K562 (cell line): ENCODE measurements around the gene HOXC11. TPM values are rescaled to one million over a fixed set of nuclear protein-coding genes. Genes with fewer than 3 reads are reported as not detected.

Source experiments
- ETS2 ChIP-seq: IDR thresholded peaks from 2 replicates; pipeline ENCODE4 v1.6.1; 2016; ENCODE audit warnings: borderline replicate concordance, missing genetic modification characterization, mild to moderate bottlenecking, moderate library complexity, missing compliant biosample characterization; ENCODE audit not compliant: poor library complexity, severe bottlenecking
- HMBOX1 ChIP-seq: sonication (generic); IDR thresholded peaks from 2 replicates; pipeline ENCODE4 v1.6.1; 2016
- MGA ChIP-seq: fragments of 450-650 bp; IDR thresholded peaks from 2 replicates; pipeline ENCODE4 v1.6.1; 2016; ENCODE audit warnings: mild to moderate bottlenecking, moderate library complexity
- NR2C2 ChIP-seq, 2 experiments: fragments of 200-800 bp in 1 of 2; sonication (Bioruptor generic) in 1 of 2; sonication (generic) in 1 of 2; formaldehyde crosslinking in 1 of 2; IDR thresholded peaks; 2 replicates each; pipeline versions ENCODE4 v1.6.1 to v1.8.0; 2016 to 2022; ENCODE audit warnings: mild to moderate bottlenecking in 1 of 2, missing compliant biosample characterization in 1 of 2, missing genetic modification characterization in 1 of 2, missing genetic modification reagents in 1 of 2
- PHB ChIP-seq: fragments of 250-450 bp; sonication (Bioruptor Pico); IDR thresholded peaks from 2 replicates; pipeline ENCODE4 v1.5.0; 2021
- SMARCA5 ChIP-seq: fragments of 450-650 bp; IDR thresholded peaks from 2 replicates; pipeline ENCODE4 v1.6.1; 2016
- ZKSCAN3 ChIP-seq: fragments of 250-450 bp; sonication (Bioruptor Pico); IDR thresholded peaks from 2 replicates; pipeline ENCODE4 v1.4.0; 2020
- ZNF140 ChIP-seq: fragments of 250-450 bp; sonication (Bioruptor Pico); IDR thresholded peaks from 2 replicates; pipeline ENCODE4 v1.8.0; 2021; ENCODE audit warnings: moderate library complexity, mild to moderate bottlenecking, inconsistent platforms
- ZNF232 ChIP-seq: sonication (generic); formaldehyde crosslinking; IDR thresholded peaks from 2 replicates; pipeline ENCODE4 v1.8.0; 2022; ENCODE audit warnings: mild to moderate bottlenecking, missing genetic modification reagents
- ZNF444 ChIP-seq: fragments of 250-450 bp; sonication (Bioruptor Pico); IDR thresholded peaks from 2 replicates; pipeline ENCODE4 v1.4.0; 2020; ENCODE audit warnings: mild to moderate bottlenecking, moderate library complexity
- ZNF584 ChIP-seq: fragments of 200-800 bp; sonication (Bioruptor generic); IDR thresholded peaks from 2 replicates; pipeline ENCODE4 v1.6.1; 2016; ENCODE audit warnings: low read depth, mild to moderate bottlenecking, missing genetic modification characterization, missing compliant biosample characterization
- polyA plus RNA-seq, 8 experiments: library from polyadenylated mRNA; depleted of rRNA in 4 of 8; stranded (reverse) in 5 of 8; unstranded in 3 of 8; fragments of >200 nt; fragmentation: Nextera tagmentation in 2 of 8; fragmentation: Illumina TruSeq in 1 of 8; extraction: Ambion mirVana in 2 of 8; extraction: Trizol in 1 of 8; gene quantifications; 2 replicates each; pipeline versions ENCODE4 v1.2.1 to v1.2.3, GENCODE V29; 2011 to 2014; ENCODE audit warnings: inconsistent platforms in 1 of 8, missing spikeins in 1 of 8
- total RNA-seq, 7 experiments: library from RNA; depleted of rRNA in 6 of 7; stranded (reverse); fragments of >200 nt in 6 of 7; fragmentation: Illumina TruSeq in 2 of 7; extraction: Trizol in 2 of 7; gene quantifications; 2 replicates each; pipeline versions ENCODE4 v1.2.1 to v1.2.3, GENCODE V29; 2011 to 2021; ENCODE audit warnings: low replicate concordance in 1 of 7
- TF ChIP-seq, protein P1 (sequence below): fragments of 450-650 bp; formaldehyde crosslinking; IDR thresholded peaks from 2 replicates; pipeline ENCODE4 v1.4.0; 2022; ENCODE audit warnings: missing genetic modification characterization
- TF ChIP-seq, protein P2 (sequence below), 2 experiments: IDR thresholded peaks; 2 replicates each; pipeline ENCODE4 v1.6.1; 2011; ENCODE audit warnings: borderline replicate concordance in 1 of 2, control low read depth in 1 of 2, low read depth in 1 of 2, low read length in 1 of 2, mild to moderate bottlenecking in 1 of 2, mixed read lengths in 1 of 2, moderate library complexity in 1 of 2; ENCODE audit not compliant: insufficient read depth in 1 of 2, insufficient read length in 1 of 2, poor library complexity in 1 of 2, severe bottlenecking in 1 of 2; ENCODE audit errors: extremely low read depth in 1 of 2

Gene HOXC11
- total and polyA plus RNA-seq, 9 of the 15 experiments (the other 6 are each of a cell fraction or from before 2014, with no cell fraction given), result not detected

GRCh38 chr12:54018468-54018984 is 45.6 kb downstream of the HOXC11 start (continued):
- TF ChIP-seq NR2C2 (CRISPR knock-in tag; IDR thresholded peaks at IDR 0.05) (no peak), NR2C2 (tag; IDR thresholded peaks at IDR 0.05) (peak; percentile 66), ZNF584 (CRISPR knock-in tag) (no peak), ZNF140 (CRISPR knock-in tag) (no peak), SMARCA5 (0 out of 2 replicates have a peak, but pooled peaks have one; percentile 1), ZKSCAN3 (no peak), ZNF232 (no peak), HMBOX1 (no peak), ZNF444 (CRISPR knock-in tag) (no peak), MGA (peak; percentile 61), ETS2 (tag) (no peak), PHB (CRISPR knock-in tag) (no peak)
- TF ChIP-seq, protein P1, sequence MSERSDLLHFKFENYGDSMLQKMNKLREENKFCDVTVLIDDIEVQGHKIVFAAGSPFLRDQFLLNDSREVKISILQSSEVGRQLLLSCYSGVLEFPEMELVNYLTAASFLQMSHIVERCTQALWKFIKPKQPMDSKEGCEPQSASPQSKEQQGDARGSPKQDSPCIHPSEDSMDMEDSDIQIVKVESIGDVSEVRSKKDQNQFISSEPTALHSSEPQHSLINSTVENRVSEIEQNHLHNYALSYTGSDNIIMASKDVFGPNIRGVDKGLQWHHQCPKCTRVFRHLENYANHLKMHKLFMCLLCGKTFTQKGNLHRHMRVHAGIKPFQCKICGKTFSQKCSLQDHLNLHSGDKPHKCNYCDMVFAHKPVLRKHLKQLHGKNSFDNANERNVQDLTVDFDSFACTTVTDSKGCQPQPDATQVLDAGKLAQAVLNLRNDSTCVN (CRISPR knock-in tag), result no peak
- TF ChIP-seq, protein P2, sequence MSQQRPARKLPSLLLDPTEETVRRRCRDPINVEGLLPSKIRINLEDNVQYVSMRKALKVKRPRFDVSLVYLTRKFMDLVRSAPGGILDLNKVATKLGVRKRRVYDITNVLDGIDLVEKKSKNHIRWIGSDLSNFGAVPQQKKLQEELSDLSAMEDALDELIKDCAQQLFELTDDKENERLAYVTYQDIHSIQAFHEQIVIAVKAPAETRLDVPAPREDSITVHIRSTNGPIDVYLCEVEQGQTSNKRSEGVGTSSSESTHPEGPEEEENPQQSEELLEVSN (IDR thresholded peaks at IDR 0.05; ENCODE audit: borderline replicate concordance in 1 of 2, extremely low read depth in 1 of 2, insufficient read depth in 1 of 2, insufficient read length in 1 of 2, low read depth in 1 of 2, low read length in 1 of 2, poor library complexity in 1 of 2, severe bottlenecking in 1 of 2), result peak; percentile 9 to 36
